NCI-H146 treated with DMSO at 0.1 percent for 48 hours (cell line): ENCODE results near the gene TMEM43.

Experiments used
- DNase-seq: peaks from one replicate; lab custom pipeline; 2025; ENCODE audit not compliant: unreplicated experiment; lab: John Stamatoyannopoulos, UW

Gene TMEM43

DNA sequence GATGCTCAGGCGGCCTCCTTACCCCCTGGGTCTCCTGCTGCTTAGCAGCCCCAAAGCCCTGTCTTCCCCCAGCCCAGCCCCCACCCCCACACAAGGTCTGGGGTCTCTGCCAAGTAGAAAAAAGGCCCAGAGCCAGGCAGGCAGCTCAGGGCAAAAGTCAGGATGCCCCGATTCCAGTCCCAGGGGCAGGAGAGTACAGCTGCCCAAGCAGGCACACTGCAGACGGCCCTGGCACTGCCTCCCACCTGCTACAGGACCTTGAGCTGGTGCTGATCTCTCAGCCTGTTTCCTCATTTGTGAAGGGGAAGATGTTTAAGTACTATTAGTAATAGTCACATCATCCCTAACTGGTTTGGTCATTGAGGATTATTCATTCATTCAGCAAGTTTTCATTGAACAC lies 12.6 kb downstream of the TMEM43 start:
- DNase-seq = no peak

DNA sequence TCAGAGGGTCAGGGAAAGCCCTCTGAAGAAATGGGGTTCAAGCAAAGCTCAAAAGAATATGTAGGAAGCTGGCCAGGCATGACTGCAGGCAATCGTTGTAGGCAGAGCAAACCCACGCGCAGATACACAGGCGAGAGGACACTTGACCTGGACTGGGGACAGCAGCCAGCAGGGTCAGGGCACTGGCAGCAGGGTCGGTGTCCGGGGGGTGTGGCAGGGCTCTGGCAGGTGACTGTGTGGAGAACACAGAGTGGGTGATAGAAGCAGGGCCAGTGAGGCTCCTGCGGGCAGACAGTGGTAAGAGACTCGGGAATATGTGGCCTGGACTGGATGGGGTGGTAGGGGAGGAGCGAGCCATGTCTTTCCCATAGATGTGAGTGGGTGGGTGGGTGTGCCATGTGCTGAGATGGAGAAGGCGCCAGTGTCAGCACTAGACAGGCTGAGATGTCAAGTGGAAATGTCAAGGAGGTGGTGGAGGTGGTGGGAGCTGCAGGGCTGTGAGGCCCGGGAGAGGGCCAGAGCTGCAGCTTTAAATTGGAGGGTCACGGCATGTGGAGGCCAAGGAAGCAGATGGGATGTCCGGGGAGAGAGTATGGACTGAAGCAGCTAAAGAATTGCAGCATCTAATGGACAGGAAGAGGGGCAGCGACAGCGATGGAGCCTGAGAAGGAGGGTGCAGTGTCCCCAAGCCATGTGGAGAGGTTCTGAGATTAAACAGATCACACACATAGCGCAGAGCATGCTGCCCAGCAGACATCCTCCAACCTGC lies 13.4 kb downstream of the TMEM43 start:
- no peak for DNase-seq

DNA sequence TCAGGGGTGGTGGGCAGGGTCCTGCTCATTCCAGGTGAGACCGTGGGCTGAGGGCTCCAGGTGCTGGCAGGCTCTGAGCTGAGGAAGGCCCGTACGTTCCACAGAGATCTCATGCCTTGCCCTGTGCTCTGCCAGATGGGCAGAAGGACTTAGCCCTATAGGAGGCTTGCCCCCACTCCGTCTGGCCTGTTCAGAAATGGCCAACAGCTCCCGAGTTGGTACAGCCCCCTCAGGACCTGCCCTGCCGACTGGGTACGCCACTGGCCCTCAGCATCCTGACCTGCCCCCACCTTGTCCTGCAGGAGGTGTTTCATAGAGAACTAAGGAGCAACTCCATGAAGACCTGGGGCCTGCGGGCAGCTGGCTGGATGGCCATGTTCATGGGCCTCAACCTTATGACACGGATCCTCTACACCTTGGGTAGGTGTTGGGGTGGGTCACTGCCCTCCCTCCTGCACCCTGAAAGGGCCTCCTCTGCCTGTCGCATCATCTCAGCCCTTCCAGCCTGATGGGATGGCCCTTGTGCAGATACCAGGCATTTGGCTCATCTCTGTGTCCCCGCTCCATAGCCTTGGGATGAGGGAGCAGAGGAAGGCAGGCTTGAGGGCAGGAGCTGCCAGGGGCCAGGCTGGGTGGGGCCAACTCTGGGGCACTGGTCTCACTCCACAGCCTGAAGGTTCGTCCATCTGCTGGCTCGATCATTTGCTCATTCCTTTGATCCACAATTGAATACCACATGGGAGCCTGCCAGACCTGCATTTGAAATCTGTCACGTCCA lies 14.2 kb downstream of the TMEM43 start:
- no peak for DNase-seq

DNA sequence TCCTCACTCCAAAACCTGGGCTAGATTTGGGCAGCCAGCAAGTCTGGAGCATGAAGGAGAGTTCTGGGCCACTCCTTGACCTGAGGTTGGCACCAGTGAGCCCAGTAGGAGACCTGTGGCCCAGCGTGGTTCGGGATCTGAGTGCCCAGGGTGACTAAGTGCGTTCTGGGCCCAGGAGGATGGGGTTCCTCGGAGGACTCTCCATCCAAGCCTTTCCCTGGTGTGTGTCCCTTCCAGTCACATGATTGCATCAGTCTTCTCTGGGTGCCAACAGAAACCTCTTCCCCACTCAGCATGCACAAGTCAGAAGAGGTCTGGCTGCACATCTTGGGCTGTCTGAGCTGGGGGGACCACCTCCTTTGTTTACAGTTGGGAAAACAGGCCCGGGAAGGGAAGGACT lies 14.9 kb downstream of the TMEM43 start:
- no peak for DNase-seq

DNA sequence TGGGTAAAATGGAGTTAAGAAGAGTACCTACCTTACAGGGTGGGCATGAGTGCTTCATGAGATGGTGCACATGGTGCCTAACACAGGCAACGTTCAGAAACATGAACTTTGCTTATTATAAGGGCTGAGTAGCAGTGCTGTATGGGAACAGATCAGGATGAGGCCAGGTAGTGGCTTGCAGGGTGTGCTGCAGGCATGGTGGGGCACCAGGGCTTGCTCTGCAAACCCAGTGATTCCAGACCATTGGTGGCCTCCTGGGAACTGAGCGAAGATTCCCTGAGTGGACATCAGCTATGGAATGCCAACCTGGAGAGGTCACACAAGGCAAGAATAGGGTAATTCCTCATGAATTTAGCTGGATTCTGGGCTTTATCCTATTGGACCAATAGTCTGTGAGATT lies 15.8 kb downstream of the TMEM43 start:
- no peak for DNase-seq

DNA sequence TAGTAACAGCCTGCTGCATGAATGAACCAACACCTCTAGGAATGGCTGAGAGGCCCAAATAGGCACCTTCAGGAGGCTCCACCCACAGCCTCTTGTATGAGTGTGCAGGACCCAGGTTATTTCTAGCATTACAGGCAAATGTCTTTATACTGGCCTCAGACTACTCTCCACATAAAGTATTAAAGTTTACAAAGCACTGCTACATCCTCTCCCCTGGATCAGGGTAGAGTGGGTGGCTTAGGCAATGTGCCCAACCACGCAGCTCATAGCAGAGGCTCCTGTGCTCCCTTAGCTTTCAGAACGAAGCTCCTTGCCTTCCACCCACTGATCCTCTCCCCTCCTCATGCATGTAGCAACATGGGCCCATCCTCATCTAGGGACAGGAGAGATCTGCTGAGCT lies 16.3 kb downstream of the TMEM43 start:
- no peak for DNase-seq

DNA sequence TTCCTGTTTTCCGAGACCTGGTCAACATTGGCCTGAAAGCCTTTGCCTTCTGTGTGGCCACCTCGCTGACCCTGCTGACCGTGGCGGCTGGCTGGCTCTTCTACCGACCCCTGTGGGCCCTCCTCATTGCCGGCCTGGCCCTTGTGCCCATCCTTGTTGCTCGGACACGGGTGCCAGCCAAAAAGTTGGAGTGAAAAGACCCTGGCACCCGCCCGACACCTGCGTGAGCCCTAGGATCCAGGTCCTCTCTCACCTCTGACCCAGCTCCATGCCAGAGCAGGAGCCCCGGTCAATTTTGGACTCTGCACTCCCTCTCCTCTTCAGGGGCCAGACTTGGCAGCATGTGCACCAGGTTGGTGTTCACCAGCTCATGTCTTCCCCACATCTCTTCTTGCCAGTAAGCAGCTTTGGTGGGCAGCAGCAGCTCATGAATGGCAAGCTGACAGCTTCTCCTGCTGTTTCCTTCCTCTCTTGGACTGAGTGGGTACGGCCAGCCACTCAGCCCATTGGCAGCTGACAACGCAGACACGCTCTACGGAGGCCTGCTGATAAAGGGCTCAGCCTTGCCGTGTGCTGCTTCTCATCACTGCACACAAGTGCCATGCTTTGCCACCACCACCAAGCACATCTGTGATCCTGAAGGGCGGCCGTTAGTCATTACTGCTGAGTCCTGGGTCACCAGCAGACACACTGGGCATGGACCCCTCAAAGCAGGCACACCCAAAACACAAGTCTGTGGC lies 16.9 kb downstream of the TMEM43 start:
- DNase-seq = no peak

DNA sequence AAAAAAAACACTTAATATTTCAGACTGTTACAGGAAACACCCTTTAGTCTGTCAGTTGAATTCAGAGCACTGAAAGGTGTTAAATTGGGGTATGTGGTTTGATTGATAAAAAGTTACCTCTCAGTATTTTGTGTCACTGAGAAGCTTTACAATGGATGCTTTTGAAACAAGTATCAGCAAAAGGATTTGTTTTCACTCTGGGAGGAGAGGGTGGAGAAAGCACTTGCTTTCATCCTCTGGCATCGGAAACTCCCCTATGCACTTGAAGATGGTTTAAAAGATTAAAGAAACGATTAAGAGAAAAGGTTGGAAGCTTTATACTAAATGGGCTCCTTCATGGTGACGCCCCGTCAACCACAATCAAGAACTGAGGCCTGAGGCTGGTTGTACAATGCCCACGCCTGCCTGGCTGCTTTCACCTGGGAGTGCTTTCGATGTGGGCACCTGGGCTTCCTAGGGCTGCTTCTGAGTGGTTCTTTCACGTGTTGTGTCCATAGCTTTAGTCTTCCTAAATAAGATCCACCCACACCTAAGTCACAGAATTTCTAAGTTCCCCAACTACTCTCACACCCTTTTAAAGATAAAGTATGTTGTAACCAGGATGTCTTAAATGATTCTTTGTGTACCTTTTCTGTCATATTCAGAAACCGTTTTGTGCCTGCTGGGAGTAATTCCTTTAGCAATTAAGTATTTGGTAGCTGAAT lies 17.9 kb downstream of the TMEM43 start:
- DNase-seq = no peak

DNA sequence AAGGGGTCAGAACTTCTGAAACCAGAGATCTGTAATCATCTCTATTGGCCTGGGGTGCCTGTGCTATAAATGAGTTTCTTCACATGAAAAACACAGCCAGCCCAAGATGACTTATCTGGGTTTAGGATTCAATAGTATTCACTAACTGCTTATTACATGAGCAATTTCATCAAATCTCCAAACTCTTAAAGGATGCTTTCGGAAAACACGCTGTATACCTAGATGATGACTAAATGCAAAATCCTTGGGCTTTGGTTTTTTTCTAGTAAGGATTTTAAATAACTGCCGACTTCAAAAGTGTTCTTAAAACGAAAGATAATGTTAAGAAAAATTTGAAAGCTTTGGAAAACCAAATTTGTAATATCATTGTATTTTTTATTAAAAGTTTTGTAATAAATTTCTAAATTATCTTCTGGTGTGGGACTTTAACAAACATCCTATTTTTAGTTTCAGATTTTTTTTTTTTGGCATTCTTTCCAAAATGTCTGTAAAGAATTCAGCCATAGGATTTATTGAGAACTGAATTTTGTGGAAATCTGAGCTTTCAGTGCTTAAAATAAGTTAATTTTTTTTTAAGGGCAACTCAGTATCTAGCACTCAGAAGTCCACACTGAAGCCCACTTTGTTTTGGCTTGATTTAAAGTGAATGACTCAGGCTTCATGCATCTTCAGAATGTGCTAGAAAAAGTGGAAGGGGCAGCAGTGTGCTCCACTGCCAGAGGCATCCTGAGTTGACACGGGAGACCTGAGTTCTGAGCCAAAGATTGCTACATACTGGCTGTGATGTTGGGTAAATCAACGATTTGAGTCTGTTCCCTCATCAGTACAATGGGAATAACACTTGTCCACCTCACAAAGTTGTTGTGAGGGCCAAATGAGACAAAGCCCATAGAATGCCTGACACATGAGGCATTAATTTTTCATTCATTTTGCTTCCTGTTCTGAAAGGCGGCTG lies 18.7 kb downstream of the TMEM43 start:
- DNase-seq = no peak

DNA sequence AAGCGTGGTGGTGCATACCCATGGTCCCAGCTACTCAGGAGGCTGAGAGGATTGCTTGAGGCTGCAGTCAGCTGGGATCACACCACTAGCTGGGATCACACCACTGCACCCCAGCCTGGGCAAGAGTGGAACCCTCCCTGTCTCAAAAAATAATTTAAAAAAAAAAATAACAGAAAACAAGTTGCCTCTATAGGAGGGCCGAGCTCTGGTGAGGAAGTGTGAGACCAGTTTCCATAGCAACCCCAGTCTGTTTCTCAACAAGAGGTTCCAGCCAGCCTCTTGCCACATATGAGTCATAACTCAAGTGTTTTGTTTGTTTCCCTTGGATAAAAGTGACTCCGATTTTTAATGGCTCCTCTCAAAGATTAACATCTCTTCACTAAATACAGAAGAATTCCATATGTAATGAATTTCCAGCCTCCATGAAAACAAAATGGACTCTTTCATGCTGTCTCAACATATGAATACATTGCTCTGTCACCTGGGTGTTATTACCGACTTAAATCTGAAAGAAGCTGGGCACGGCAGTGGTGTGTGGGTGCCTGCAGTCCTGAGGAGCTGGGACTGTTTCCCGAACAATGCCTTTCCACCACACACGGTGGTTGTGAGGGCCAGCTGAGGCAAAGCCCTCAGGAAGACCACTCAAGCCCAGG lies 19.7 kb downstream of the TMEM43 start:
- DNase-seq = no peak

DNA sequence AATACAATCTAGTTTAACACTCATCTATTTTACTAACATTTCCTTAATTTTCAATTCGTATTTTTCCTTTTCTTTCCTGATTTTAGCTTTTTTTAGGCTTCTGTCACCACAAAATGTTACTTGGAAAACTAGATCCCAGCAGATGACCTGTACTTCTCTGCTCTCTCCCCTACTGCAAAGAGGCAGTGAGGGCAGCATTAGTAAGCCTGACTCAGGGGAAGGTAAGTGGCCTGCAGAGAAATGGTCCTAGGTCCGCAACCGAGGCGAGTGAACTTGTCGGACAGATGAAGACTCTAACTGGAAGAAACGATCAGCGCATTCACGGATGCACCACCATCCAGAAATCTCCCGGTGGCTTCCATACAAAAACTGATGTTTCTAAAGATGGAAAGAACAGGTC lies 20.4 kb downstream of the TMEM43 start:
- DNase-seq = no peak

DNA sequence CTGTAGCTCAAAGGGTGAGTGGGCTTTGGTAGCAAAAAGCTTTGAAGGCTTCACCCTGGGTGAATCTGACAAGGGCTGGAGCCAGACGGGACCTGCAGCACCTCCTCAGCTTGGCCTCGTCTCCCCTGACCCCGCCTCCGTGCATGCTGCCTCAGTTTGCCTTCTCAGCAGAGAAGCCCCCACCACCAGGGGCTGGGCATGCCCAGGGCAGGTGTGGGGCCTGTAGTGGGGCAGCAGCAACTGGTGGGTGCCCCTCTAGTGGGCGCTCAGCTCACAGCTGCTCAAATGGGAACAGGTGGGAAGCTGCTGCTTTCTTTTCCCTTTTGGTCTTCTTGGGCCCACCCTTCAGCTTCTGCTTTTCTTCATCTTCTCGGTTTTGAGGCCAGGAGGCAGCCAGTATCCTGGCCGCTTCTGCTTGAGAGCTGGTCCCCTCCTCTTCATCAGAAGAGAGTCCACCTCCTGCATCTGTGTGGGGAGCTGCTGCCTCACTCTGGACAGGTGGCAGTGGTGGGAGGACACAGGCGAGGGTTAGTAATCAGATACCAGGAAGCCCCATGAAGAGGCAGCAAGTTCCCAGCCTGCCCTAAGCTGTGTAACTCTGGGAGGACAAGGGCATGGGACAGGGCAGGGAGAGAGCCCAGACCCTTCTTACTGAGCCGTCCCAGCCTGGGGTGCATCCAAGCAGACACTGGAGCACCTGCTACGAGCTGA lies 21.0 kb downstream of the TMEM43 start:
- DNase-seq = no peak

DNA sequence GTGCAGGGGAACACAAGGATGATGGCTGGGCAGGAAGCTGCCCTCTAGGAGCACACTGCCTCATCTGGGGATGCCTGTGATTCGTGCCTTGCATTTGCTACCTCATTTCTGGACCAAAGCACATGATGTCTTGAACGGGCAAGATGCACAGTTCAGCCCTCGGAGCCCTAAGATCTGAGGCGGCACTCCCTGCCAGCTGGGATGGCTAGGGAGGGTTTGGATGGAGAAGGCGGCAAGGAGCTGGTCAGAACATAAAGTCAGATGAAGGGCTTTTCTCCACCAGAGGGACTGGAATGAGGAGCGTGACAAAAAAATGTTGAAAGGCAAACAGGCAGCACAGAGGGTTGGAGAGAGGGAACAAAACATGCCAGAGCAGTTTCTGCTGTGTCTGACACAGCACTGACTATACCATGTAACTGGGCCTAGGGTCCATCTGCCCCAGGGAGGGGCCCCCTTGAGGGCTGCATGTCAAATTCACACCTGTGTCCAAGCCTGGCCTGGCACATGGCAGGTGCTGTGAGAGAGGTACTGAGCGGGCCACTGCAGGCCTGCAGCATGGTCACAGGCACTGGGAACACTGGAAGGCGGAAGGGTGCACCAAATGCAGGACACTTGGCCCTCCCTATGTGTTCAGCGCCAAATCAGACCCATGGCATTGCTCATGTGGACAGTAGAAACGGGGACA lies 21.7 kb downstream of the TMEM43 start:
- DNase-seq = no peak

DNA sequence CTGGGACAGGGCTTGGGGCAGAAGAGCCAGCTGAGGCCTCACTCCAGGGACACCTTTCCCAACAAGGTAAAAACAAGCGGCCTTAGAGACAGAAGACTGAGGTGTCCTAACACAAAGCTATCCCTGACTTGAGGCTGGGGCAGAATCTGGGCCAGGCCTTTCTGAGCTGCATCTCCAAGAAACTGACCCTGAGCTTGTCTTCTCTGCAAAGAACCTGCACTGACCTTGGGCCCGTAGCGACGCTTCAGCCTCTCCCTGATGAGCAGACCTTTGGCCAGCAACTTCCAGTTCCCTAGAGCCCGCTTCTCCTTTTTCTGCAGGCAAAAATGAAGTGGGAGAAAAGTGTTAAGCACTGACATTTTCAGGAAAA lies 22.2 kb downstream of the TMEM43 start:
- no peak for DNase-seq

DNA sequence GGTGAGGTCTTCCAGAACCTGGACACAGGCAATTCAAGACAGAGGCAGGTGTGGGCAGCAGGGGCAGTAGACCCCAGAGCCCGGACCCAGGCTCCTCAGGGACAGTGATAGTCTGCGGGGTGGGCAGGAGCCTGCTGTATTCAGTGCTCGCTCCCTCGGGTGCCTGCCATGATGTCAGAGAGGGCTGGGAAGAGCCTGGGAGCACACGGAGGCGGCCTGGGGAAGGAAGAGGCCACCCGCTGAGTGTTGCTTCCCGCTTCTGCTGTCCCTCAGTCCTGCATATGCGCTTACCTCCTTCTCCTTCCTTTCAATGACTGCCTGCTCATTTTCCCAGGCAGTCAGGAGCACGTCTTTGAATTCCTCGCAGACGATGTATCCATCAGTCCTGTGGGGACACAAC lies 22.8 kb downstream of the TMEM43 start:
- no peak for DNase-seq

DNA sequence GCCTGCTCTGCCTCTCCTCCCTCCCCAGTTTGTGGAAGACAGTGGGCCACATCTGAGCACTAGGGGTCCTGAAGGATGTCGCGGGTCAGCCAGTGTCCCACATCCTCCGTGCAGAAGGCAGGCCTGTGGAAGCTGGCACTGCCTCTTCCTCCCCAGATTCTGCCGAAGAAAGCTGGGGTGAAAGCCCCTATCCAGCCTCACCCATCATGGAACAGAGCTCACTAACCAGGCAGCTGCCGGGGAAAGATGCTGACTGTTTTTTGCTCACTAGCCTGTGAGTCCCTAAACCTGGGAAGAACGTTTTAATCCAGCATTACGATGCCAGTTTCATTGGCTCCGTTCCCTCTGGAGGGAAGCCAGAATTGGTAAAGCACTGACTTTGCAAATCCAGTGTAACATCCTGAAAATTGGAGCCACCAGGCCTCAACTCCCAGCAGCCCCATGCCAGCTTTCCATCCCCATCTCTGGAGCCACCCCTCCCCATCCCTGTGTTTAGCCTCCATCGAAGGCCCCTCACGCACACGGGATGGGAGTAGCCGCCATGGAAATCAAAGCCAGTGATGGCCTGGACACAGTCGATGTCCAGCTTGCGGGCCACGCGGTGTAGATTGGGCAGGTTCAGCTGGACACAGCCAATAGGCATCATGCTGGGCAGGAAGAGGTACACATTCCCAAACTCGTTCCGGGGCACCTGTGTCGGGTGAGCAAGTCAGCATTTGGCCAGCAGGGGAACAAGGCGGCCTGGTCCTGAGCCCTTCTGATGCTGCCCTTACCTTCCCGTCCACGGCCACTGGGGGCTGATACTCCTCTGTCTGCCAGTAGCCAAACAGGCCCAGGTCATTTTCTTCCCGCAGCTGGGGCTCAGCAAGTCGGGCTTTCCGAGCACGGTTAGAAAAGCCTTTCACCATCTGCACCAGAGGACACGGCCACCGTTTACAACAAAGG lies 23.5 kb downstream of the TMEM43 start:
- no peak for DNase-seq

DNA sequence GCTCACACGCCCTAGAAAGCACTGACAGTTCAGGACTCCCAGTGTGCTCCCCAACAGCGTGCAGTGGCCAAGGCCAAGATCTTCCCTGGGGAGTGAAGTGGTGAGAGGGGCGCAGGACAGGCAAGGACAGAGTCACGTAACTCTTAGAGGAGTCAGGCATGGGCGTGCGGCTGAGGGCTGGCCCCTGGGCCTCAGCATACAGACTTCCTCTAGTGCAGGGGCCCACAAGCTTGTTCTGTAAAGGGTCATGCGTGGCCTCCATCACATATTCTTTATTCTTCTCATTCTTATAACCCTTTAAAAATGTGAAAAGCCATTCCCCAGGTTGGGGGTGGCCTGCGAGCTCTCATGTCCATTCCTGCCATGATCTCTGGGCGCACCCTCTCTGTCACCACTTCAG lies 25.2 kb downstream of the TMEM43 start:
- DNase-seq = no peak
